Suppressor macrophage (primary cell): ENCODE measurements around the gene S100A5.
"Not testable (repeated sequence)": the region's sequence is repeated elsewhere in the genome, so short reads cannot be mapped to it uniquely, and the experiment has no call there.

Experiments used
- DNase-seq, 4 experiments: peaks; one replicate each; pipeline ENCODE4 v3.0.0-alpha.2; 2020 to 2022

The S100A5 gene

GRCh38 chr1:153532769-153533599 is 7.8 kb downstream of the S100A5 start:
- peak; percentile 83 to 91 (median 88) for DNase-seq

GRCh38 chr1:153532181-153532580 is 8.6 kb downstream of the S100A5 start:
- no peak for DNase-seq

GRCh38 chr1:153531638-153532037 is 9.1 kb downstream of the S100A5 start:
- DNase-seq = no peak

GRCh38 chr1:153527683-153528040 is 13.1 kb downstream of the S100A5 start:
- DNase-seq = no peak

- DNase-seq = no peak
Measured at GRCh38 chr1:153527023-153527682, 13.6 kb downstream of the S100A5 start.

- peak; percentile 47 to 70 (median 62) for DNase-seq
Measured at GRCh38 chr1:153526132-153526543, 14.6 kb downstream of the S100A5 start.

GRCh38 chr1:153525088-153525728 is 15.5 kb downstream of the S100A5 start:
- DNase-seq = no peak

- not testable (repeated sequence) for DNase-seq
Measured at GRCh38 chr1:153522353-153523048, 18.2 kb downstream of the S100A5 start.

GRCh38 chr1:153521808-153522207 is 18.9 kb downstream of the S100A5 start:
- not testable (repeated sequence) for DNase-seq

- DNase-seq = no peak
Measured at GRCh38 chr1:153520818-153521476, 19.8 kb downstream of the S100A5 start.

- DNase-seq = not testable (repeated sequence)
Measured at GRCh38 chr1:153520137-153520691, 20.5 kb downstream of the S100A5 start.

GRCh38 chr1:153519242-153519641 is 21.5 kb downstream of the S100A5 start:
- no peak for DNase-seq

GRCh38 chr1:153515504-153516394 is 25.0 kb downstream of the S100A5 start:
- DNase-seq = peak in 3 of 4 experiments; percentile 45 to 64 (median 52)

GRCh38 chr1:153513666-153514065 is 27.1 kb downstream of the S100A5 start:
- no peak for DNase-seq

- DNase-seq = peak in 3 of 4 experiments; percentile 37 to 56 (median 52)
Measured at GRCh38 chr1:153513023-153513422, 27.7 kb downstream of the S100A5 start.

GRCh38 chr1:153510984-153511410 is 29.7 kb downstream of the S100A5 start:
- peak; percentile 78 to 89 (median 84) for DNase-seq

- peak; percentile 48 to 74 (median 63) for DNase-seq
Measured at GRCh38 chr1:153509729-153510354, 30.9 kb downstream of the S100A5 start.

GRCh38 chr1:153509036-153509435 is 31.7 kb downstream of the S100A5 start:
- no peak for DNase-seq

- no peak for DNase-seq
Measured at GRCh38 chr1:153507926-153508583, 32.7 kb downstream of the S100A5 start.
